ENCODE measurements around the gene UGT1A9. TPM values are rescaled to one million over a fixed set of nuclear protein-coding genes. Genes with fewer than 3 reads are reported as not detected.

Gene UGT1A9
- total and polyA plus RNA-seq, 10 of the 15 experiments (the other 5 are each of a cell fraction or from before 2014, with no cell fraction given): 0.07 TPM; not detected in 9

DNA sequence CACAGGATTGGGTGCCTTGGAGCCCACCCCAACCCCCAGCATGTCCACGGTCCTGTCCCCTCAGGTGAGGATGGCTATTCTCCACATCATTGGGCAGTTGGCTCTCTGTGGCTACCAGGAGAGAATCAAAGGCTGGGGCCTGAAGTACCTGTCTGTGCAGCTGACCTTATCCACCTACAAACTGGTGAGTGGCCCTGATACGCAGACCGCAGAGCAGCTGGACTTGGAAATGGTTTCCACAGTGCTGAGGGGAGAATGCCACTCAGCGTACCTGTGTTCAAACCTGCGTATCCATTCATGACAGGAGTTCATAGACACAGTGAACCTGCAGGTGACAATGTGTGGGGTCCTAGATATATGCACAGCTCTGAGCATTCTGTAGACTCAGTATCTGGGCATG lies 128.0 kb downstream of the UGT1A9 start:
- Histone ChIP-seq H3K27ac (ENCODE audit: control insufficient read depth, insufficient read depth) (no peak overlapping the region), H2AFZ (ENCODE audit: control insufficient read depth, low read depth, low read length) (no peak overlapping the region), H3K79me2 (ENCODE audit: control insufficient read depth, insufficient read depth, low read length) (no peaks in the 10 kb centered on the region), H3K36me3 (ENCODE audit: control insufficient read depth in 2 of 2, insufficient read depth in 2 of 2, low read length in 1 of 2) (no peaks in the 10 kb centered on the region), H3K9ac (ENCODE audit: control insufficient read depth, insufficient read depth, low read length) (no peak overlapping the region), H3K27me3 (replicated peaks in 1 of 2; ENCODE audit: control insufficient read depth in 2 of 2, insufficient read depth in 2 of 2, low read length in 1 of 2) (no peaks in the 10 kb centered on the region; a peak in 1 of 4 replicates), H3K4me2 (ENCODE audit: control insufficient read depth, insufficient read depth) (no peak overlapping the region), H4K20me1 (ENCODE audit: control insufficient read depth, insufficient read depth) (no peaks in the 10 kb centered on the region), H3K9me3 (replicated peaks; ENCODE audit: control insufficient read depth, insufficient read depth, low read length) (no peaks in the 10 kb centered on the region), H3K4me3 (no peak overlapping the region), H3K4me1 (ENCODE audit: control insufficient read depth, insufficient read depth, low read length) (no peaks in the 10 kb centered on the region)
- WGBS (ENCODE audit: insufficient coverage, insufficient replicate concordance, low lambda C conversion rate, missing lambda C conversion rate): 43% methylated on average over 5 of the region's 5 CpGs
- ATAC-seq (no peak), DNase-seq (ENCODE audit: low read depth, low spot score) (no peak), FAIRE-seq (no peak)
- no TSS peak for BruUV-seq (replicated peaks)
- ChIA-PET CTCF (no interaction called here), POLR2A (no interaction called here), SMC1A (ENCODE audit: uncharacterized antibody, unreplicated experiment) (no interaction called here), RAD21 (ENCODE audit: unreplicated experiment) (no interaction called here)
- intact Hi-C loops (cut with micrococcal nuclease; ENCODE audit: unreplicated experiment): no loop called here
- no peak for TF ChIP-seq POLR2AphosphoS5 (IDR thresholded peaks at IDR 0.05; ENCODE audit: low read length)
- no peak for TF ChIP-seq MYC (IDR thresholded peaks at IDR 0.05; ENCODE audit: insufficient read depth, insufficient read length, insufficient replicate concordance, low read length, severe bottlenecking)
- no peak for TF ChIP-seq TCF12 (IDR thresholded peaks at IDR 0.05; ENCODE audit: low read depth, low read length)
- no peak for TF ChIP-seq CUX1 (IDR thresholded peaks at IDR 0.05; ENCODE audit: insufficient replicate concordance, low read depth, low read length)
- TF ChIP-seq, protein P1, sequence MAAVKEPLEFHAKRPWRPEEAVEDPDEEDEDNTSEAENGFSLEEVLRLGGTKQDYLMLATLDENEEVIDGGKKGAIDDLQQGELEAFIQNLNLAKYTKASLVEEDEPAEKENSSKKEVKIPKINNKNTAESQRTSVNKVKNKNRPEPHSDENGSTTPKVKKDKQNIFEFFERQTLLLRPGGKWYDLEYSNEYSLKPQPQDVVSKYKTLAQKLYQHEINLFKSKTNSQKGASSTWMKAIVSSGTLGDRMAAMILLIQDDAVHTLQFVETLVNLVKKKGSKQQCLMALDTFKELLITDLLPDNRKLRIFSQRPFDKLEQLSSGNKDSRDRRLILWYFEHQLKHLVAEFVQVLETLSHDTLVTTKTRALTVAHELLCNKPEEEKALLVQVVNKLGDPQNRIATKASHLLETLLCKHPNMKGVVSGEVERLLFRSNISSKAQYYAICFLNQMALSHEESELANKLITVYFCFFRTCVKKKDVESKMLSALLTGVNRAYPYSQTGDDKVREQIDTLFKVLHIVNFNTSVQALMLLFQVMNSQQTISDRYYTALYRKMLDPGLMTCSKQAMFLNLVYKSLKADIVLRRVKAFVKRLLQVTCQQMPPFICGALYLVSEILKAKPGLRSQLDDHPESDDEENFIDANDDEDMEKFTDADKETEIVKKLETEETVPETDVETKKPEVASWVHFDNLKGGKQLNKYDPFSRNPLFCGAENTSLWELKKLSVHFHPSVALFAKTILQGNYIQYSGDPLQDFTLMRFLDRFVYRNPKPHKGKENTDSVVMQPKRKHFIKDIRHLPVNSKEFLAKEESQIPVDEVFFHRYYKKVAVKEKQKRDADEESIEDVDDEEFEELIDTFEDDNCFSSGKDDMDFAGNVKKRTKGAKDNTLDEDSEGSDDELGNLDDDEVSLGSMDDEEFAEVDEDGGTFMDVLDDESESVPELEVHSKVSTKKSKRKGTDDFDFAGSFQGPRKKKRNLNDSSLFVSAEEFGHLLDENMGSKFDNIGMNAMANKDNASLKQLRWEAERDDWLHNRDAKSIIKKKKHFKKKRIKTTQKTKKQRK (IDR thresholded peaks at IDR 0.05; ENCODE audit: low read depth, low read length): no peak
- no peak for TF ChIP-seq POLR2AphosphoS2 (IDR thresholded peaks at IDR 0.05; ENCODE audit: low read depth, low read length)
- TF ChIP-seq SIX5 (IDR thresholded peaks at IDR 0.05; ENCODE audit: low read depth, low read length, severe bottlenecking): no peak
- no peak for TF ChIP-seq CHD2 (IDR thresholded peaks at IDR 0.05; ENCODE audit: borderline replicate concordance, low read depth, low read length)
- in situ Hi-C loops (cut with MboI): no loop called here
